IPS-18a (cell line): ENCODE results near the gene KIF3B.
"Not testable (repeated sequence)": the region's sequence is repeated elsewhere in the genome, so short reads cannot be mapped to it uniquely, and the experiment has no call there.

Source experiments
- H3K27ac ChIP-seq: one replicate; pipeline ENCODE4 v1.5.1; 2013; ENCODE audit warnings: low read length
- H3K27me3 ChIP-seq: one replicate; pipeline ENCODE4 v1.6.1; 2013; ENCODE audit warnings: mild to moderate bottlenecking, low read length; ENCODE audit not compliant: control insufficient read depth, insufficient read depth
- H3K36me3 ChIP-seq: one replicate; pipeline ENCODE4 v1.6.1; 2013; ENCODE audit warnings: low read depth, low read length; ENCODE audit not compliant: control insufficient read depth
- H3K4me1 ChIP-seq: one replicate; pipeline ENCODE4 v1.6.1; 2013; ENCODE audit warnings: low read depth, low read length; ENCODE audit not compliant: control insufficient read depth
- H3K4me3 ChIP-seq: one replicate; pipeline ENCODE4 v1.5.1; 2013; ENCODE audit warnings: low read length
- H3K9ac ChIP-seq: one replicate; pipeline ENCODE4 v1.6.1; 2013; ENCODE audit warnings: mild to moderate bottlenecking, low read length, moderate library complexity
- H3K9me3 ChIP-seq: one replicate; pipeline ENCODE4 v1.6.1; 2013; ENCODE audit warnings: low read depth, low read length; ENCODE audit not compliant: control insufficient read depth

KIF3B gene

GRCh38 chr20:32321390-32321789 is 43.9 kb downstream of the KIF3B start:
- Histone ChIP-seq H3K27ac (no peak overlapping the region), H3K27me3 (no peaks in the 10 kb centered on the region), H3K4me1 (no peaks in the 10 kb centered on the region), H3K4me3 (no peak overlapping the region), H3K9ac (no peak overlapping the region), H3K36me3 (no peaks in the 10 kb centered on the region), H3K9me3 (no peaks in the 10 kb centered on the region)

DNA sequence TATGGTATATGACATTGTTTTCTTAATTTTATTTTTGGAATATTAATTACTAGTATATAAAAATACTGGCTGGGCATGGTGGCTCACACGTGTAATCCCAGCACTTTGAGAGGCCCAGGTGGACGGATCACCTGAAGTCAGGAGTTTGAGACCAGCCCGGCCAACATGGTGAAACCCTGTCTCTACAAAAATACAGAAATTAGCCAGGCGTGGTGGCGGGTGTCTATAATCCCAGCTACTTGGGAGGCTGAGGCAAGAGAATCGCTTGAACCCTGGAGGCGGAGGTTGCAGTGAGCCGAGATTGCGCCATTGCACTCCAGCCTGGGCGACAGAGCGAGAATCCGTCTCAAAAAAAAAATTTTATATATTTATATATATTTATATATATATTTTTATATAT is 44.8 kb downstream of the KIF3B start:
- H3K9me3 ChIP-seq, H3K27me3 ChIP-seq, H3K4me3 ChIP-seq, H3K4me1 ChIP-seq, H3K9ac ChIP-seq, H3K36me3 ChIP-seq, H3K27ac ChIP-seq: not testable (repeated sequence)

DNA sequence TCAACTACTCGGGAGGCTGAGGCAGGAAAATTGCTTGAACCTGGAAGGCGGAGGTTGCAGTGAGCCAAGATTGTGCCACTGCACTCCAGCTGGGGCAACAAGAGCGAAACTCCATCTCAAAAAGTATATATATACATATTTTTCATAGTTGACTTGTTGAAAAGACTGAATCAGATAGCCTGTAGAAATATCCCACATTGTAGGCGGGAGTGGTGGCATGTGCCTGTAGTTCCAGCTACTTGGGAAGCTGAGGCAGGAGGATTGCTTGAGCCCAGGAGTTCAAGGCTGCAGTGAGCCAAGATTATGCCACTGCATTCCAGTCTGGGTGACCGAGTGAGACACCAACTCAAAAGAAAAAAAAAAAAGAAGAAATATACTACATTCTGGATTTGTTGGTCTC is 46.3 kb downstream of the KIF3B start:
- H3K9ac ChIP-seq: not testable (repeated sequence)

DNA sequence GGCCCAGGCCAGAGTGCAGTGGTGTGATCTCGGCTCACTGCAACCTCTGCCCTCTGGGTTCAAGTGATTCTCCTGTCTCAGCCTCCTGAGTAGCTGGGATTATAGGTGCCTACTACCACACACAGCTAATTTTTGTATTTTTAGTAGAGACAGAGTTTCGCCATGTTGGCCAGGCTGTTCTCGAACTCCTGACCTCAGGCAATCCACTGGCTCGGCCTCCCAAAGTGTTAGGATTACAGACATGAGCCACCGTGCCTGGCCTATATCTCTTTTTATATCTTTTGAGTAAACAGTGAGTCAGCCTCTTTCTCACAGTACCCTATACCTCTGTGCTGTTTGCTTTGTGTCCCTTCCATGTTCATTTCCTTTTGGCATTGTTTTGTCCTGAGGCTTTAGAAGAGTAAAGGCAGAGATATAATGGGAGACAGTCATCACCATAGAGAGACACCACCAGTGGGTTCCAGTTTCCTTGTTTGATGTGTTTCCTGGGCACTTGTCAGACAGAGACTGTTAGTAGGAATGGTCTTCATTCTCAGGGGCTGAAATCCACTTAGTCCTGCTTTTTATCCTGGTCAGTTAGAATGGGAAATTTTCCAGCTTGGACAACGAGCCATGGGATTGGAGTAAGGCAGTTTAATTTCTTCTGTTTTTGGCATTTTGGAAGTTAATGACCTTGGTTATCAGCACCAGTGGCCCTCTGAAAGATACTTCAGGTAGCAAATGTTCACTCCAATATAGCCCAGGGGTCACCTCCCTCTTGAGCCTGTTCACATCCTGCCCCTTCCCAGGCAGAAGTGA is 48.5 kb downstream of the KIF3B start:
- Histone ChIP-seq H3K4me1 (no peaks in the 10 kb centered on the region), H3K9ac (no peak overlapping the region), H3K27me3 (no peaks in the 10 kb centered on the region), H3K9me3 (no peaks in the 10 kb centered on the region), H3K4me3 (no peak overlapping the region), H3K36me3 (peaks cover 7% of the 10 kb centered on the region), H3K27ac (no peak overlapping the region)

More for the DNA sequence above, 46.3 kb downstream of the KIF3B start:
- H3K27ac ChIP-seq, H3K4me1 ChIP-seq, H3K36me3 ChIP-seq, H3K27me3 ChIP-seq, H3K4me3 ChIP-seq, H3K9me3 ChIP-seq: not testable (repeated sequence)

- no peak overlapping the region for H3K9ac ChIP-seq
- no peak overlapping the region for H3K27ac ChIP-seq
- no peaks in the 10 kb centered on the region for H3K9me3 ChIP-seq
- H3K36me3 ChIP-seq: peaks cover 12% of the 10 kb centered on the region
- no peak overlapping the region for H3K4me3 ChIP-seq
- no peaks in the 10 kb centered on the region for H3K27me3 ChIP-seq
- no peaks in the 10 kb centered on the region for H3K4me1 ChIP-seq
These were observed 49.0 kb downstream of the KIF3B start for GRCh38 chr20:32326504-32326845.

DNA sequence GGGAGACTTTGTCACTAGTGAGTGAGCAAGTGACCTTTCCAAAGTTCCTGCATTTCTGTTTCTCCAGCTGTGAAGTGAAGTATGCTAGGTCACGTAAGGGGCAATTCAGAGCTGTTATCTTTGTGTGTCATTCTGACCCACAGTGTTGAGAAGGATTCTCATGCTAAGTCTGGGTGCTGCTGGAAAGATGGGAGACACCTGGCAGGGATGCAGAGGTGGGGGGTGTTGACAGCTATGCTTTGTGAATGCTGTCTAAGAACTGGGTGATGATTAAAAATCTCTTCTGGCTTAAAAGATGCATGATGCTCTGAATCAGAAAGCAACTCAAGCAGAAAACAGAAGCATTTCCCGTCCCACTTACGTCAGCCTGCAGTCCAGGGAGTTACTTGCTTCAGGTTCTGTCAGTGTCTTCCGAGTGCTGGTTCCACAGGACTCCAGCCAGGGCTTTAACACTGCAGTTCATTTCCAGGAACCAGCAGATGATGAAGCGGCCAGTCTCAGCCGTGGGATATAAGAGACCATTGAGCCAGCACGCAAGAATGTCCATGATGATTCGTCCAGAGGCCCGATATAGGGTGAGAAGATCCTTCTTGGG is 49.7 kb downstream of the KIF3B start:
- Histone ChIP-seq H3K4me3 (no peak overlapping the region), H3K9me3 (no peaks in the 10 kb centered on the region), H3K4me1 (no peaks in the 10 kb centered on the region), H3K27me3 (no peaks in the 10 kb centered on the region), H3K27ac (no peak overlapping the region), H3K36me3 (peaks cover 18% of the 10 kb centered on the region), H3K9ac (no peak overlapping the region)

- H3K4me1 ChIP-seq: no peaks in the 10 kb centered on the region
- peaks cover 18% of the 10 kb centered on the region for H3K36me3 ChIP-seq
- no peak overlapping the region for H3K9ac ChIP-seq
- H3K9me3 ChIP-seq: no peaks in the 10 kb centered on the region
- H3K27me3 ChIP-seq: no peaks in the 10 kb centered on the region
- H3K27ac ChIP-seq: no peak overlapping the region
- H3K4me3 ChIP-seq: no peak overlapping the region
These were observed 52.5 kb downstream of the KIF3B start for GRCh38 chr20:32329817-32330554.

DNA sequence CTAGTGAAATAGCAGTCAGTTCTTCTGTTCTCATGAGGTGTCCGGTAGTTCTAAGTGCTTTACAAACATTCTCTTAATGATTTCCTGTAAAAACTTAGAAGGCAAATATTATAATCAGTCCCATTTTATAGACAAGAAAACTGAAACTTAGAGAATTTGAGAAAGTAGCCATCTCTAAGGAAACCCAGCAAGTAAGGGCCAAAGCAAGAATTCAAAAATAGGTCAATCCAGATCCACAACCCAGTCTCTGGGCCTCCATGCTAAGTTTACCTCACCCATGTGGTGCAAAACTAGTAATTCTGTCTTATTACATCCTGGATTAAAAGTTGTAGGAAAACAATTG is 53.1 kb downstream of the KIF3B start:
- Histone ChIP-seq H3K9ac (no peak overlapping the region), H3K36me3 (peaks cover 18% of the 10 kb centered on the region), H3K27ac (no peak overlapping the region), H3K27me3 (no peaks in the 10 kb centered on the region), H3K9me3 (no peaks in the 10 kb centered on the region), H3K4me1 (no peaks in the 10 kb centered on the region), H3K4me3 (no peak overlapping the region)

DNA sequence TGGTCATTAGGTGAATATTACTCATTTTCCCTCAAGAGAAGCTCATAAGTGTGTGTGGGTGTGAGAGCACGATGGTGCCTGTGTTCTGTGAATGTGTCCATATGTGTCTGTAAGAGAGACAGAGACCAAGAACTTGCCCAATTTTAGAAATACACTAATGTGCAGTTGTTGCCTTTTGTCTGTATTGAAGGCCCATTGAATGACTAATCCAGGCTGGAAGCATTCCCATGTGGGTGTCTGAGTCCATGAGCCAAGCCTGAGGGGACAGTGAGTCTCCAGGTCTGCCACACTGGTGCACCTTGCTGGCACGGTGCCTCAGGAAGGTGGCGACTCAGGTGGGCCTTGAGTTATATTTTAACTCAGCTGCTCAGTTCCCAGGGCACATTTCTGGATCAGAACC is 55.2 kb downstream of the KIF3B start:
- no peaks in the 10 kb centered on the region for H3K9me3 ChIP-seq
- H3K27ac ChIP-seq: no peak overlapping the region
- H3K36me3 ChIP-seq: peaks cover 18% of the 10 kb centered on the region
- H3K9ac ChIP-seq: no peak overlapping the region
- H3K4me3 ChIP-seq: no peak overlapping the region
- no peaks in the 10 kb centered on the region for H3K27me3 ChIP-seq
- H3K4me1 ChIP-seq: no peaks in the 10 kb centered on the region

DNA sequence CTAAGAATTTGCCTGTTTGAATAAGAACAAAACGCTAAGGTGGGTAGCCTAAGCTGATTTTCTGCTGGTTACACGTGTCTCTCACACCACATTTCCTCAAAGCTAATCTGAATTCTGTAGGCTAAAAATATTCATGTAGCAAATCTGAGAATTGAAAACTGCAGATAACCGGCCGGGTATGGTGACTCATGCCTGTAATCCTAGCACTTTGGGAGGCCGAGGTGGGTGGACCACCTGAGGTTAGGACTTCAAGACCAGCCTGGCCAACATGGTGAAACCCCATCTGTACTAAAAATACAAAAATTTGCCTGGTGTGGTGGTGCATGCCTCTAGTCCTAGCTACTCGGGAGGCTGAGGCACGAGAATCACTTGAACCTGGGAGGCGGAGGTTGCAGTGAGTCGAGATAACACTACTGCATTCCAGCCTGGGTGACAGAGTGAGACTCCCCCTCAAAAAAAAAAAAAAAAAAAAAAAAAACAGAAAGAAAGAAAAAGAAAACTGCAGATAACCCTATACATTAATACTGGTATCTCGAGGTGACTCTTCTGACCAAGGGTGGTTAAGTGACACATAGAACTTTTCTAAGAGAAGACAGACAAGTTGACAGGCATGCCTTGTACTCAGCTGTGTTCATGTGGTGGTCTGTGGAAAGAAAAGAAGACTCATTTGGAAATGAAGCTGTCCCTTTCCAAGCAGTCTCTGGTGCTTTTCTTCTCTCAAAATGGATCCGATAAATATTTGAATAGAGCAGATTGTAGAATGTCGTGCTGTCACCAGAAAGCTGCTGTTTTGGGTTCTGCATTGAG is 55.9 kb downstream of the KIF3B start:
- peaks cover 18% of the 10 kb centered on the region for H3K36me3 ChIP-seq
- H3K27me3 ChIP-seq: no peaks in the 10 kb centered on the region
- no peaks in the 10 kb centered on the region for H3K4me1 ChIP-seq
- no peak overlapping the region for H3K4me3 ChIP-seq
- no peak overlapping the region for H3K27ac ChIP-seq
- no peaks in the 10 kb centered on the region for H3K9me3 ChIP-seq
- H3K9ac ChIP-seq: no peak overlapping the region
